A673 (cell line): ENCODE measurements around the gene JMJD6.

Source experiments
- EZH2 ChIP-seq: fragments of 200-600 bp; sonication (generic); IDR thresholded peaks from 2 replicates; pipeline ENCODE4 v1.6.1; 2017; ENCODE audit warnings: borderline replicate concordance, low read depth, mild to moderate bottlenecking, mixed read lengths, antibody characterized with exemption, low read length; ENCODE audit not compliant: poor library complexity, severe bottlenecking
- TF ChIP-seq, protein P1 (sequence below): fragments of 300-800, 200-600 bp; sonication (generic); conservative IDR thresholded peaks from 2 replicates; pipeline ENCODE4 v1.5.1; 2017; ENCODE audit warnings: low read depth, mild to moderate bottlenecking, antibody characterized with exemption, low read length, moderate library complexity, mixed read lengths

DNA sequence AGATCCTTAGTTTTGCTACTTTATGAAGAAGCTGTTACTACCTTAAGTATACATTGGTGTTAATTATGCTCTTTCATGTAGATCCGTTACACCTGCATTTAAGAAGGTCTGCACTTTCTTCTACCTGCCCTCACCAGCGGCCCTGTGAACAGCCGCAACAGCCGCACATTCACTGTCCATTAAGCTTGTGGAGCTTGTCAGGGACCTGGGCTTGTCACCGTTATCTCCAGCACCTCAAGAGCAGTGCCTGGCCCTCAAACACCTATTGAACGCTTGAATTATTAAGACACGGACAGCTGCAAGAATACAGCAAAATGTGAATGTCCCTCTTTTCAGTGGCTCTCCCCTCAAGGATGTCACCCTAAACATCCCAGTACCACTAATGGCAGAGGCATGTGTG is 12.6 kb downstream of the JMJD6 start:
- TF ChIP-seq, protein P1, sequence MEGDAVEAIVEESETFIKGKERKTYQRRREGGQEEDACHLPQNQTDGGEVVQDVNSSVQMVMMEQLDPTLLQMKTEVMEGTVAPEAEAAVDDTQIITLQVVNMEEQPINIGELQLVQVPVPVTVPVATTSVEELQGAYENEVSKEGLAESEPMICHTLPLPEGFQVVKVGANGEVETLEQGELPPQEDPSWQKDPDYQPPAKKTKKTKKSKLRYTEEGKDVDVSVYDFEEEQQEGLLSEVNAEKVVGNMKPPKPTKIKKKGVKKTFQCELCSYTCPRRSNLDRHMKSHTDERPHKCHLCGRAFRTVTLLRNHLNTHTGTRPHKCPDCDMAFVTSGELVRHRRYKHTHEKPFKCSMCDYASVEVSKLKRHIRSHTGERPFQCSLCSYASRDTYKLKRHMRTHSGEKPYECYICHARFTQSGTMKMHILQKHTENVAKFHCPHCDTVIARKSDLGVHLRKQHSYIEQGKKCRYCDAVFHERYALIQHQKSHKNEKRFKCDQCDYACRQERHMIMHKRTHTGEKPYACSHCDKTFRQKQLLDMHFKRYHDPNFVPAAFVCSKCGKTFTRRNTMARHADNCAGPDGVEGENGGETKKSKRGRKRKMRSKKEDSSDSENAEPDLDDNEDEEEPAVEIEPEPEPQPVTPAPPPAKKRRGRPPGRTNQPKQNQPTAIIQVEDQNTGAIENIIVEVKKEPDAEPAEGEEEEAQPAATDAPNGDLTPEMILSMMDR = no peak
- TF ChIP-seq EZH2 = no peak
